CD4-positive, alpha-beta T cell treated with Interleukin-21 for 1 hour (primary cell): ENCODE results near the gene BMP7.
"Not testable (repeated sequence)": the region's sequence is repeated elsewhere in the genome, so short reads cannot be mapped to it uniquely, and the experiment has no call there.

ENCODE experiments used
- DNase-seq: peaks from one replicate; pipeline ENCODE4 v3.0.0-alpha.2; 2020

BMP7 gene

GRCh38 chr20:57209413-57209812 lies 57.0 kb downstream of the BMP7 start:
- DNase-seq = no peak

- DNase-seq = no peak
These were observed 58.2 kb downstream of the BMP7 start for GRCh38 chr20:57208198-57208597.

DNA sequence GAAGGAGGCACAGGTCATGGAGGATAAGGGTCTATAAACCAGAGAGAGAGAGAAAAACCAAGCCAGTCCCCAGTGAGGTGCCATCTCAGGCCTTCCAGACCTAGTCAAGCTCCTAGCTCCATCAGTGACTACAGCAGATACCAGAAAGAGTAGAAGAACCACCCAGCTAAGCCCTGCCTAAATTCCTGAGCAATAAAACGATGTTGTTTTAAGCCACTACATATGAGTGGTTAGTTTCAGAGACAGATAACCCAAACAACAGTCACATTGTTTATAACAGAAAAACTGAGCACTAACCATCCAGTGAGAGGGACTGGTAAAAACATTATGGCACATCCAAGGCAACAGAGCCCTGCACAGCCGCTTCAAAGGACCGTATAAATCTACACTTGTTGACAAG lies 59.2 kb downstream of the BMP7 start:
- no peak for DNase-seq

- no peak for DNase-seq
These were observed 60.7 kb downstream of the BMP7 start for GRCh38 chr20:57205606-57206219.

DNA sequence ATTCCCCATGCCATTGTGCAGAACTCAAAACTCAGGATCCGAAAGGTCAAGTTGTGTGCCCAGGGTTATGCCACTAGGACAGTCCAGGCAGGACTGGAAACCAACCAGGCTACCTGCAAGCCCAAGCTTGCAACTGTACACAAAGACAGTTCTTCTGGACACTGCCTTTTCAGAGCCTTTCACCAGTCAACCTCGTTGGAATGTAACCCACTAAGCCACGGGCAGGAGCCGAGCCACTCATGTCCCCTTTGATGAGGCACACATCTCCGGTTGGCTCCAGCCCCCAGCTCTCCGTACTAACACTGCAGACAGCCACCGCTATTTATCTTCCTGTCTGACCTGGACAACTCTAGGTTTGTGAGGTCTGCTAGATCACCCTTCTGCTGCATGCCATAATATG lies 62.5 kb downstream of the BMP7 start:
- no peak for DNase-seq

DNA sequence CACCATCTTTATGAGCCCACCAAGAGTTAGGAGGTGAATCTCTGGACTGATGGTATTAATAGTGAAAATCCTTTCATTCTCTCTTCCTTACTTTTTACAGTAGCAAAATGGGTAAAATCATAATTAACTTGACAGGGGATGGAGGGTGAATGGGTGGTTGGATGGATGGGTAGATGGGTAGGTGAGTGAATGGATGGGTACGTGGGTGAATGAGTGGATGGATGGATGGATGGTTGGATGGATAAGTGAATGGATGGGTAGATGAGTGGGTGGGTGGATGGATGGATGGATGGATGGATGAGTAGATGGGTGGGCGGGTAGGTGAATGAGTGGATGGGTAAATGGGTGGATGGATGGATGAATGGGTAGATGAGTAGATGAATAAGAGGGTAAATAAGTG lies 63.2 kb downstream of the BMP7 start:
- DNase-seq = no peak

DNA sequence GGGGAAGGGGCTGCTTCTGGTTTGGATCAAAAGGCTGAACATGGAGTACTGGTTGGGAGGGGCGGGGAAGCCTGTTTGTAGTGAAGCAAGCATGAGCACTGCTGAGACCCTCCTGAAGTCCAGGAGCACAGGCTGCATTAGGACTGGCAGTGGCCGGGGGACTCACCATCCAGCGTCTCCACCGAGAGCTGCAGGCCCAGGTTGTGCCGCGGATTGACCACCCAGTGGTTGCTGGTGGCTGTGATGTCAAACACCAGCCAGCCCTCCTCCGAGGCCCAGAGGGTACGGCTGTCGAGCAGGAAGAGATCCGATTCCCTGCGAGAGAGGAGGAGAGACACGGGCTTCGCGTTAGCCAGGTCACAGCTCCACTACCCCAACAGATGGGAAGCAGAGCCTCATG lies 64.1 kb downstream of the BMP7 start:
- no peak for DNase-seq

DNA sequence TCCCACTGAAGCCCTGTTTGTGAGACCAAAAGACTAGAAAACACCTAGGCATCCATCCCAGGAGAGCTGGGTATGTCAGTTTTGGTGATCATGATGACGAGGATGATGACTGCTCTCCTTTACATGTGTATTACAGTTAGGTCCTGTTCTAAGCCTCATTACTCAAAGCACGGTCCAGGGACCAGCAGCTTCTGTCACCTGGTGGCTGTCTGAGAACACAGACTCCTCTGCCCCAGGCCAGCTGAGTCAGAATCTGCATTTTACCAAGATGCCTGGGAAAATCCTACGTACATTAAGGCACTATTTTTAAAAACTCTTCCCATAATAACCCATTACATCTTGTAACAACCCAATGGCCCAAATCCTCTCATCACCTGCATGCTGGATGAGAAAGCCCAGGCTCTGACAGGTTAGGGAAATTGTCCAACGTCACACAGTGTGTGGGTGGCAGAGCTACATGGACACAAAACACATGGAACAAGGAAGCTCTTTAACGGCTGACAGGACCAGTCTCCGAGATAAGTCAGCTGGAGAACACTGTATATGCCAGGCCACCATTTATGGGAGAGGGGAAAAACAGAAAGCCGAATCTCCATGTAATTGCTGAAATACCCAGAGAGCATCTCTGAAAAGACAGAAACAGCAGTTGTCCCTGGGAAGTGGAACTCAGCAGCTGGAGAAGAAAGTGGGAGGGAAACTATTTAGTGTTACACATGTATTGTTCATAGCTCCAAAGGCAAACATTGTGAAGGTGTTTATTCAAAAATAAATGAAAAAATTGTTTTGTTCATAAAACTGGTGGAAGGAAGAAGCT lies 65.4 kb downstream of the BMP7 start:
- DNase-seq = no peak

GRCh38 chr20:57199656-57200405 lies 66.6 kb downstream of the BMP7 start:
- no peak for DNase-seq

DNA sequence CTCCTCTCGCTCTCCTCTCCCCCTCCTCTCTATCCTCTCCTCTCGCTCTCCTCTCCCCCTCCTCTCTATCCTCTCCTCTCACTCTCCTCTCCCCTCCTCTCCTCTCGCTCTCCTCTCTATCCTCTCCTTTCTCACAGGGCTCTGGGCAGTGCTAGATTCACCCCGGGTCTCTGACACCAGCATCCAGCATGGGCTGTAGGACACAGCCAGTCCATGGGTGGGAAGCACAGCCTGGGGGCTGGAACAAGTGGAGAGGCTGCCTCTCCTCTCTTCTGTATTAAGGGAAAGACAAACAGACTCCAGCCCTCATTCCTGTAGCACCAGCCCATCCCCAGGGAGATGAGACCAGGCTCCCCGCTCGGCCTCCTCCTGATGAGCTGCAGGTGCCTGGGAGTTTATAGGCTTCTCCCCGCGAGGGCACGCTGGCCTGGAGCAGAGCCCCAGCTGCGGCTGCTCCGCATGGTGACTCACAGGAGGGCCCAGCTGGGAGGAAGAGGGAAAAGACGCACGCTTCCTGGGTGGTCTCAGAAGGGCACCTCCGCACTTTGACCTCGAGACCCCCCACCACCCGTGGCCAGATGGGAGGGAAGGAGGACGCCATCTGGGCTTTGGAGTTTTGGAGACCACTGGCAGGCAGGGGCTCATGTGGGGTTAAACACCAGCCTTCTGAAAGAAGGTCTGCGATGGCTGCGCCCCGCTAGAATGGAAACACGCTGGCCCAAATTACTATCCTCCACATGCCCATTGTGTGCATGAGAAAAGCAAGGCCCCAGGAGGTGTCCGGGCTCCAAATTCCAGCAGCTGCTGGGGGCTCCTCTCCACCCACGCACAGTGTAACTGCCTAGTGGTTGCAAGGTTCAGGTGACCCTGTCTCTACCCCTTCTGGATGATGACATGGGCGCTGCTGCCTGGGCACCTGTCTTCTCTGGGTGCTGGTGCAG lies 68.0 kb downstream of the BMP7 start:
- no peak for DNase-seq

- no peak for DNase-seq
These were observed 68.9 kb downstream of the BMP7 start for GRCh38 chr20:57197352-57198131.

- DNase-seq = no peak
These were observed 70.9 kb downstream of the BMP7 start for GRCh38 chr20:57195469-57196100.

- no peak for DNase-seq
These were observed 71.4 kb downstream of the BMP7 start for GRCh38 chr20:57195023-57195422.

DNA sequence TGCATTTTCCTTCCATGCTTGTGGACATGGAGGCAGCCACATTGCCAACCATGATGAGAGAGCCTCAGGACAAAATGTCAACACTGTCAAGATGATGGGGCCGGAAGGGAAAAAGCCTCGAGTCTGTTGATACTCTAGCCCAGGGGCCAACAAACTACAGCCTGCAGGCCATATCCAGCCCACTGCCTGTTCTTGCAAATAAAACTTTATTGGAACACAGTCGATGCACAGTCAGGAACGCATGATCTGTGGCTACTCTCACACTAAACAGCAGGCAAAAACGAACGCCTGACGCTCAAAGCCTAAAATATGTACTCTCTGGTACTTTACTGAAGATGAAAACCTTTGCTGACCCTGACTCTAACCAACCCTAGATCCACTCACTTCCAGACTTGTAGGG lies 72.3 kb downstream of the BMP7 start:
- DNase-seq = no peak

- DNase-seq = no peak
These were observed 73.3 kb downstream of the BMP7 start for GRCh38 chr20:57193094-57193493.

DNA sequence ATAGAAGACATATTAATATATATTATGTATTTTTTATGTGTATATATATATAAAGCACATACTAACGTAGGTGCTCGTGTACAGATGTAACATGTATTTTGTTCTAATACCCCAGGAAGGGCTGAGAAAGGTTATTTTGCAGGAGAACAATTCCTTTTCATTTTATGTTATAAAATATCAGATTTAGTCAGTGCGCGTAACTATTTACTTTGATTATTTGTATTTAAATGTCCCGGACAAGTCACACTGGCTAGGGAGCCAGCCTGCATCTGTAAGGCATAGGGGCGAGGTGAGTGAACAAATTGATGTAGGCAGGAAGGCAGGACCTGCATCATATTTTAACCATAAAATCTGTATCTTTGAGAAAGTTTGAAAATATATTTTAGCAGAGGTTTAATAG lies 74.1 kb downstream of the BMP7 start:
- DNase-seq = no peak

DNA sequence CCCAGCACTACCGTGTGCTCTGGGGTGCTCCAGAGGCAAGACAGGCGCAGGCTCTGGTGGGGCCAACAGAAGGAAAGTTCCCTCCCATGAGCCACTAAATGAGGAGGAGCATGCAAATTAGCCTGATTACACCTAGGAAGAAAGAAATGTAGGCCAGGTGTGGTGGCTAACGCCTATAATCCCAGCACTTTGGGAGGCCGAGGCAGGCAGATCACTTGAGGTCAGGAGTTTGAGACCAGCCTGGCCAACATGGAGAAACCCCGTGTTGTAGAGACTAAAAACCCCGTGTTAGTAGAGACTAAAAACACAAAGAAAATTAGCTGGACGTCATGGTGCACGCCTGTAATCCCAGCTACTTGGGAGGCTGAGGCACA lies 75.2 kb downstream of the BMP7 start:
- not testable (repeated sequence) for DNase-seq

DNA sequence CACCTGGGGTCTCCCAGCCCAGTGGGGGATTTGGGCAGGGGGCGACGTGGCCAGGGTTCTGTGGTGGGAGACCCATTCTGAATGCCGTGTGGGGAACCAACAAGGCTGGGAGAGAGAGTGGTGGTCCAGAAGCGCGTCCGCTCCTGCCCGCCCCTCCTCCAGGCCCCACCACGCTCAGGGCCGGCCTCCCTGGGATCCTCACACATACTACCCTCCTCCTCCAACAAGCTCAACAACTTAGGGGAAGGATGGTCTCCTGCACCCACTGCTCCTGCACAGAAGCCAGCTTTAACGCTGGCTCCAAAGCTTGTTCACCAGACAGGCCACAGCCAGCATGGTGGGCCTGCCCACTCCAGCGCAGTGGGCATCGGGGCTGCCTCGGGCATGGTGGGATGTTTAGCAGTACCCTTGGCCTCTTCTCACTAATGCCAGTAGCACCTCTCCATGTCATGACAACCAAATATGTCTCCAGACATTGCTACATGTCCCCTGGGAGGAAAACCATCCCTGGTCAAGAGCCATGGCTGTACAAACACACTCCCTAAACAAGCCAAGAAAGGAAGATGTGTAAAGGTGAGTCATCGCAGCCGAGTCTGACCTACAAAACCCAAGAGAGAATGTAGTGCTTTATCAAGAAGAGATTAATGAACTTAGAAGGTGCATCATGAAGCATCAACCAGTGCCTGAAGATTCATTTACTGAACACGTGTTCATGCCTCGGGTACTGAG lies 75.7 kb downstream of the BMP7 start:
- DNase-seq = no peak

DNA sequence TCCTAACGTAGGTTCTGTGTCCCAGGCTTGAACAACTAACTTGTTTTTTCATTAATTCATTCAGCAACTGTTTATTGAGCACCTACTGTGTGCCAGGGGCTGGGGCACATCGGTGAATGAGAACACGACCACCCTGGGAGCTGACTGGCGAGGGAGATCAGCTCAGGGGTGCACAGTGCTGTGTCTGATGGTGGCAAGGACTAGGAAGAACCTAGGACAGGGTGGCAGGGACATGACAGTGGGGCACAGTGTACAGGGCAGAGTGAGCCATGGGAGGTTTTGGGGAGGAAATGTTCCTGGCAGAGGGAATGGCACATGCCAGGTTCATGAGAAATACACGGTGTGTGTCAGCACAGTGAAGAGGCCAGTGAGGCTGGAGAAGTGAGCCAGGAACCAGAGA lies 76.7 kb downstream of the BMP7 start:
- no peak for DNase-seq

DNA sequence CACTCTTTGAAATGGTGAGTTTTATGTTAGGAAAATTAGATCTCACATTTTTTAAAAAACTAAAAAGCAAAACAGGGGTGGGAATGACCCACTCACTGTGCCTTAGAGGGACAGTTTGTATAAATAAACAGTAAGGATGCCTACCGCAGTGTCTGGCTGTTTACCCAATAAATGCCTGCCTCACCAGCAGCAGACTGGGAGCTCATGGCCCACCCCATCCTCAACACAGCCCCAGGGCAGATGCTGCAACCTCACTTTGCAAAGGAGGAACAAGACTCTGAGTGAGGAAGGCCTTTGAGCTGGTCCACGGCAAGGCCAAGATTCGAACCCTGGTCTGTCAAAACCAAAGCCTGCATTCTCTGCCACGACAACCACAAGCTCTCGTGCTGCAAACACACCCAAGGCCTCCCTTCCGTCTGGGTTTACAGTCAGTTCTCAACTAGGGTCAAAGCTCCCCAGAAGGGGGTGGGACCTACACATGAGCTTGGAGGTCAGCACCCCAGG lies 77.8 kb downstream of the BMP7 start:
- no peak for DNase-seq

DNA sequence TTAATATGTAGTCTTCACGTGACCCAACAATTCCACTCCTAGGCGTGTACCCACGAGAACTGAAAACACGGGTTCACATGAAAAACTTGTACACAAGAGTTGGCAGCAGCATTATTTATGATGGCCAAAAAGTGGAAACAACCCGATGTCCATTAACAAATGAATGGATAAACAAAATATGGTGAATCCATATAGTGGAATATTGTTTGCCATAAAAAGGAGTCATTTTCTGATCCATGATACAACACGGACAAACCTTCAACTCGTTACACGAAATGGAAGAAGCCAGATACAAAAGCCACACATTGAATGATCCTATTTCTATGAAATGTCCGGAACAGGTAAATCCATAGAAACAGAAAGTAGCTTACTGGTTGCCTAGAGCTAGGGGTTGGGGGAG lies 78.4 kb downstream of the BMP7 start:
- DNase-seq = no peak
